ENCODE measurements around the gene SLC41A3.
"Not testable (repeated sequence)": the region's sequence is repeated elsewhere in the genome, so short reads cannot be mapped to it uniquely, and the experiment has no call there.

The SLC41A3 gene

GRCh38 chr3:126023390-126023789 is 60.5 kb downstream of the SLC41A3 start:
- no peak for DNase-seq

GRCh38 chr3:126022741-126023359 is 61.1 kb downstream of the SLC41A3 start:
- DNase-seq, result no peak

- DNase-seq, result no peak
These were observed 62.2 kb downstream of the SLC41A3 start for GRCh38 chr3:126021702-126022101.

GRCh38 chr3:126021224-126021623 is 62.7 kb downstream of the SLC41A3 start:
- DNase-seq, result no peak

GRCh38 chr3:126019683-126020082 is 64.2 kb downstream of the SLC41A3 start:
- DNase-seq, result no peak

- DNase-seq, result no peak
These were observed 64.9 kb downstream of the SLC41A3 start for GRCh38 chr3:126018995-126019394.

GRCh38 chr3:126018545-126018944 is 65.4 kb downstream of the SLC41A3 start:
- no peak for DNase-seq

GRCh38 chr3:126017362-126017761 is 66.6 kb downstream of the SLC41A3 start:
- DNase-seq, result no peak

- no peak for DNase-seq
These were observed 67.3 kb downstream of the SLC41A3 start for GRCh38 chr3:126016616-126017015.

GRCh38 chr3:126015075-126015474 is 68.8 kb downstream of the SLC41A3 start:
- DNase-seq, result no peak

GRCh38 chr3:126014252-126014651 is 69.7 kb downstream of the SLC41A3 start:
- no peak for DNase-seq

- DNase-seq, result no peak
These were observed 70.2 kb downstream of the SLC41A3 start for GRCh38 chr3:126013751-126014156.

- DNase-seq, result no peak
These were observed 74.7 kb downstream of the SLC41A3 start for GRCh38 chr3:126009181-126009580.

GRCh38 chr3:126008219-126008618 is 75.7 kb downstream of the SLC41A3 start:
- DNase-seq, result no peak

GRCh38 chr3:126005951-126006350 is 78.0 kb downstream of the SLC41A3 start:
- DNase-seq, result no peak

- no peak for DNase-seq
These were observed 79.2 kb downstream of the SLC41A3 start for GRCh38 chr3:126004692-126005091.

GRCh38 chr3:126004217-126004616 is 79.7 kb downstream of the SLC41A3 start:
- no peak for DNase-seq

- no peak for DNase-seq
These were observed 80.3 kb downstream of the SLC41A3 start for GRCh38 chr3:126003447-126004190.

- no peak for DNase-seq
These were observed 81.7 kb downstream of the SLC41A3 start for GRCh38 chr3:126002189-126002588.

- not testable (repeated sequence) for DNase-seq
These were observed 87.2 kb downstream of the SLC41A3 start for GRCh38 chr3:125996751-125997150.

GRCh38 chr3:125990253-125990970 is 93.5 kb downstream of the SLC41A3 start:
- peak; percentile 88 for DNase-seq

GRCh38 chr3:125984951-125985350 is 99.0 kb downstream of the SLC41A3 start:
- not testable (repeated sequence) for DNase-seq

- not testable (repeated sequence) for DNase-seq
These were observed 106.8 kb downstream of the SLC41A3 start for GRCh38 chr3:125977104-125977503.

GRCh38 chr3:125976003-125976390 is 107.9 kb downstream of the SLC41A3 start:
- not testable (repeated sequence) for DNase-seq
